Neuronal stem cell (in vitro differentiated cells): Measurements from ENCODE around the gene OSBPL3.

Experiments used
- DNase-seq: peaks from one replicate; pipeline ENCODE4 v3.0.0-alpha.2; 2013; ENCODE audit warnings: low spot score
- H2AFZ ChIP-seq: one replicate; pipeline ENCODE4 v1.6.1; 2013; ENCODE audit warnings: mild to moderate bottlenecking, low read length, inconsistent platforms
- H2AK5ac ChIP-seq: 2 replicates; pipeline ENCODE4 v1.6.1; 2013; ENCODE audit warnings: low read depth, mild to moderate bottlenecking, inconsistent platforms, low read length, moderate library complexity, mixed read lengths
- H2BK120ac ChIP-seq: 2 replicates; pipeline ENCODE4 v1.6.1; 2013; ENCODE audit warnings: low read depth, mild to moderate bottlenecking, inconsistent platforms, low read length, moderate library complexity, mixed read lengths
- H2BK12ac ChIP-seq: one replicate; pipeline ENCODE4 v1.6.1; 2013; ENCODE audit warnings: low read length, inconsistent platforms
- H2BK15ac ChIP-seq: 2 replicates; pipeline ENCODE4 v1.6.1; 2013; ENCODE audit warnings: mild to moderate bottlenecking, low read length, inconsistent platforms, mixed read lengths
- H2BK5ac ChIP-seq: one replicate; pipeline ENCODE4 v1.6.1; 2013; ENCODE audit warnings: inconsistent platforms, mild to moderate bottlenecking, low read length, moderate library complexity
- H3K14ac ChIP-seq: one replicate; pipeline ENCODE4 v1.6.1; 2013; ENCODE audit warnings: low read length, inconsistent platforms
- H3K18ac ChIP-seq: 2 replicates; pipeline ENCODE4 v1.6.1; 2013; ENCODE audit warnings: low read length, inconsistent platforms
- H3K23ac ChIP-seq: 2 replicates; pipeline ENCODE4 v1.6.1; 2013; ENCODE audit warnings: low read depth, mild to moderate bottlenecking, mixed read lengths, low read length, inconsistent platforms; ENCODE audit not compliant: poor library complexity
- H3K27ac ChIP-seq: replicated peaks from 3 replicates; pipeline ENCODE4 v1.5.1; 2013; ENCODE audit warnings: low read length, inconsistent platforms
- H3K27me3 ChIP-seq, 3 experiments: 2 replicates each; pipeline ENCODE4 v1.6.1; 2013; ENCODE audit warnings: low read length in 3 of 3, mild to moderate bottlenecking in 2 of 3, inconsistent platforms in 1 of 3, low read depth in 1 of 3, mixed read lengths in 1 of 3, moderate library complexity in 1 of 3; ENCODE audit not compliant: control insufficient read depth in 3 of 3, insufficient read depth in 3 of 3
- H3K36me3 ChIP-seq, 2 donors: replicated peaks in 1 of 2; 2 replicates each; pipeline ENCODE4 v1.6.1; 2013; ENCODE audit warnings: low read length in 2 of 2; ENCODE audit not compliant: control insufficient read depth in 2 of 2, insufficient read depth in 2 of 2
- H3K4ac ChIP-seq: 2 replicates; pipeline ENCODE4 v1.6.1; 2013; ENCODE audit warnings: inconsistent platforms, mild to moderate bottlenecking, low read length, moderate library complexity
- H3K4me1 ChIP-seq, 2 donors: 1 replicate in 1 of 2; 2 replicates in 1 of 2; pipeline ENCODE4 v1.6.1; 2013; ENCODE audit warnings: low read length in 2 of 2, low read depth in 1 of 2; ENCODE audit not compliant: control insufficient read depth in 2 of 2, insufficient read depth in 1 of 2
- H3K4me2 ChIP-seq: one replicate; pipeline ENCODE4 v1.6.1; 2013; ENCODE audit warnings: mild to moderate bottlenecking, low read length, inconsistent platforms; ENCODE audit not compliant: insufficient read depth, poor library complexity, severe bottlenecking
- H3K4me3 ChIP-seq, 2 donors: 2 replicates each; pipeline ENCODE4 v1.5.1; 2013; ENCODE audit warnings: low read length in 2 of 2, mild to moderate bottlenecking in 2 of 2, inconsistent platforms in 1 of 2, moderate library complexity in 1 of 2
- H3K79me1 ChIP-seq: one replicate; pipeline ENCODE4 v1.6.1; 2013; ENCODE audit warnings: low read depth, mild to moderate bottlenecking, inconsistent platforms, low read length, moderate library complexity
- H3K9ac ChIP-seq: one replicate; pipeline ENCODE4 v1.6.1; 2013; ENCODE audit warnings: mild to moderate bottlenecking, low read depth, low read length, inconsistent platforms; ENCODE audit not compliant: poor library complexity
- H3K9me3 ChIP-seq, 2 donors: replicated peaks in 1 of 2; 2 replicates each; pipeline versions ENCODE3 to v1.6.1; 2013; ENCODE audit warnings: low read length in 2 of 2, mild to moderate bottlenecking in 2 of 2, inconsistent platforms in 1 of 2, low read depth in 1 of 2, mixed read lengths in 1 of 2, moderate library complexity in 1 of 2; ENCODE audit not compliant: control insufficient read depth in 2 of 2, insufficient read depth in 1 of 2
- H4K8ac ChIP-seq: one replicate; pipeline ENCODE4 v1.6.1; 2013; ENCODE audit warnings: low read depth, mild to moderate bottlenecking, inconsistent platforms, low read length, moderate library complexity
- H4K91ac ChIP-seq: one replicate; pipeline ENCODE4 v1.6.1; 2013; ENCODE audit warnings: low read length, low read depth, mild to moderate bottlenecking, inconsistent platforms; ENCODE audit not compliant: poor library complexity
- WGBS, 2 donors: extraction: QIAGEN DNeasy Blood & Tissue Kit; methylation state at CpG; one replicate each; pipeline ENCODE4 v1.1.7; 2013; ENCODE audit warnings: missing lambda C conversion rate in 2 of 2, mixed read lengths in 1 of 2; ENCODE audit not compliant: insufficient read length in 2 of 2, insufficient replicate concordance in 1 of 2; ENCODE audit errors: extremely low coverage in 2 of 2; 5-methylcytosine and 5-hydroxymethylcytosine counted together

The OSBPL3 gene

GRCh38 chr7:24824896-24825295 lies 155.1 kb downstream of the OSBPL3 start:
- no peak overlapping the region for H3K18ac ChIP-seq
- no peak overlapping the region for H2BK5ac ChIP-seq
- no peaks in the 10 kb centered on the region for H3K9me3 ChIP-seq
- peaks cover 4 to 19% of the 10 kb centered on the region in 2 donors for H3K4me1 ChIP-seq
- H4K91ac ChIP-seq = no peak overlapping the region
- no peaks in the 10 kb centered on the region for H3K79me1 ChIP-seq
- H3K27ac ChIP-seq = no peak overlapping the region
- no peak overlapping the region for H3K4me2 ChIP-seq
- WGBS, 2 donors = no CpG with 5 or more reads among the region's 3 CpGs
- H3K4me3 ChIP-seq = no peak overlapping the region
- no peak overlapping the region for H2AK5ac ChIP-seq
- H4K8ac ChIP-seq = no peak overlapping the region
- H3K14ac ChIP-seq = no peak overlapping the region
- peaks cover 0 to 81% of the 10 kb centered on the region in 2 donors for H3K36me3 ChIP-seq
- H2BK120ac ChIP-seq = no peak overlapping the region
- H2BK15ac ChIP-seq = no peak overlapping the region
- no peak for DNase-seq
- no peak overlapping the region for H2BK12ac ChIP-seq
- H2AFZ ChIP-seq = no peak overlapping the region
- no peaks in the 10 kb centered on the region for H3K27me3 ChIP-seq
- H3K23ac ChIP-seq = no peak overlapping the region
- H3K9ac ChIP-seq = no peak overlapping the region
- no peak overlapping the region for H3K4ac ChIP-seq

DNA sequence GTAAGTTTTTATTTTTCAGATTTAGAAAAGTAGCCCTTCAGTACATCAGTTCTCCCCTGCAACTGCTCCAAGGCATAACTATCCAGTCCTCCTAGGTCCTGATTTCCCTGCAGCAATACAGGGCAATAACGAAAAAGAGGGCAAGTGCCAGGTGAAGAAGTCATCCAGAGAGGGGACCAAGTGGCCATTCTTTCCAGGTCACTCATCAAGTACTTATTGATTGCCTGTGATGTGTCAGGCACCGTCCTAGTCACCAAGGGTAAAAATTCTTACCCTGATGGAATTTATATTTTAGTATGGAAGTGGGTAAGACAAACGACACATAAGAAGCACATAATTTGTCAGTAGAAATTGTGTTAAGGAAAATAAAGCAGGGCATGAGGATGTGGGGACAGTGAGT lies 155.6 kb downstream of the OSBPL3 start:
- Histone ChIP-seq H3K27me3 (no peaks in the 10 kb centered on the region), H2BK5ac (no peak overlapping the region), H4K91ac (no peak overlapping the region), H3K18ac (no peak overlapping the region), H3K23ac (no peak overlapping the region), H3K14ac (no peak overlapping the region), H2BK15ac (no peak overlapping the region), H3K4ac (no peak overlapping the region), H3K27ac (no peak overlapping the region), H3K4me2 (no peak overlapping the region), H2AK5ac (no peak overlapping the region), H2AFZ (no peak overlapping the region), H4K8ac (no peak overlapping the region), H3K9ac (no peak overlapping the region), H3K4me1 (peaks cover 4 to 18% of the 10 kb centered on the region in 2 donors), H3K36me3 (peaks cover 0 to 81% of the 10 kb centered on the region in 2 donors), H3K79me1 (no peaks in the 10 kb centered on the region), H3K4me3 (no peak overlapping the region), H2BK12ac (no peak overlapping the region), H3K9me3 (no peaks in the 10 kb centered on the region), H2BK120ac (no peak overlapping the region)
- no CpG with 5 or more reads among the region's 3 CpGs for WGBS, 2 donors
- no peak for DNase-seq

DNA sequence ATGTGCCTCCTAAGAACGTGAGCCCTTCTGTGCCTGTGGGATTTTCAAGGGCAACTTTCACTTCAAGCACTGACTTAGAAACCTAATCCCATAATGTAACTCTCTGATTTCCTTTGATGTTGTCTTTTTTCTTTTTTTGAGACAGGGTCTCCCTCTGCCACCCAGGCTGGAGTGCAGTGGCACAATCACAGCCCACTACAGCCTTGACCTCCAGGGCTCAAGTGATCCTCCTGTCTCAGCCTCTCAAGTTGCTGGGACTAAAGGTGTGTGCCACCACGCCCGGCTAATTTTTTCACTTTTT lies 158.3 kb downstream of the OSBPL3 start:
- no peak overlapping the region for H3K9ac ChIP-seq
- H3K27ac ChIP-seq = no peak overlapping the region
- H3K23ac ChIP-seq = no peak overlapping the region
- H3K4me2 ChIP-seq = no peak overlapping the region
- H2BK12ac ChIP-seq = no peak overlapping the region
- H2BK15ac ChIP-seq = no peak overlapping the region
- no peaks in the 10 kb centered on the region for H3K27me3 ChIP-seq
- peaks cover 0 to 78% of the 10 kb centered on the region in 2 donors for H3K36me3 ChIP-seq
- H3K4me1 ChIP-seq = peaks cover 4 to 11% of the 10 kb centered on the region in 2 donors
- no peak overlapping the region for H2AFZ ChIP-seq
- no peak overlapping the region for H3K18ac ChIP-seq
- H2AK5ac ChIP-seq = no peak overlapping the region
- no peak overlapping the region for H3K4me3 ChIP-seq
- no peak overlapping the region for H4K8ac ChIP-seq
- H2BK120ac ChIP-seq = no peak overlapping the region
- DNase-seq = no peak
- H4K91ac ChIP-seq = no peak overlapping the region
- H3K79me1 ChIP-seq = no peaks in the 10 kb centered on the region
- no peaks in the 10 kb centered on the region for H3K9me3 ChIP-seq
- WGBS, 2 donors = no CpG with 5 or more reads among the region's 3 CpGs
- no peak overlapping the region for H2BK5ac ChIP-seq
- no peak overlapping the region for H3K14ac ChIP-seq
- H3K4ac ChIP-seq = no peak overlapping the region

GRCh38 chr7:24821045-24821753 lies 158.8 kb downstream of the OSBPL3 start:
- DNase-seq = no peak

More at GRCh38 chr7:24821045-24821753, 158.8 kb downstream of the OSBPL3 start:
- H3K27me3 ChIP-seq = no peaks in the 10 kb centered on the region
- H3K23ac ChIP-seq = no peak overlapping the region
- no peak overlapping the region for H3K9ac ChIP-seq
- no peak overlapping the region for H3K4me3 ChIP-seq
- H3K27ac ChIP-seq = no peak overlapping the region
- no peak overlapping the region for H3K18ac ChIP-seq
- H2BK15ac ChIP-seq = no peak overlapping the region
- no peak overlapping the region for H3K4ac ChIP-seq
- no peak overlapping the region for H2AFZ ChIP-seq
- H3K79me1 ChIP-seq = no peaks in the 10 kb centered on the region
- H4K91ac ChIP-seq = no peak overlapping the region
- no peak overlapping the region for H2BK12ac ChIP-seq
- no peak overlapping the region for H3K14ac ChIP-seq
- WGBS, 2 donors = no CpG with 5 or more reads among the region's 9 CpGs
- H2AK5ac ChIP-seq = no peak overlapping the region
- H3K4me1 ChIP-seq = peaks cover 2 to 11% of the 10 kb centered on the region in 2 donors
- no peak overlapping the region for H2BK5ac ChIP-seq
- H2BK120ac ChIP-seq = no peak overlapping the region
- H3K4me2 ChIP-seq = no peak overlapping the region
- peaks cover 0 to 78% of the 10 kb centered on the region in 2 donors for H3K36me3 ChIP-seq
- H4K8ac ChIP-seq = no peak overlapping the region
- H3K9me3 ChIP-seq = no peaks in the 10 kb centered on the region
